Breast epithelium (tissue), 4 donors: Measurements from ENCODE around the gene PTTG1IP. TPM values are rescaled to one million over a fixed set of nuclear protein-coding genes. Genes with fewer than 3 reads are reported as not detected.

Experiments
- DNase-seq, 2 donors: peaks; one replicate each; pipeline ENCODE4 v3.0.0-alpha.2; 2019; ENCODE audit warnings: low spot score in 2 of 2
- H3K27ac ChIP-seq, 2 donors: fragments of 200-600 bp; sonication (generic) in 1 of 2; one replicate each; pipeline ENCODE4 v1.5.1; 2016 to 2019; ENCODE audit warnings: mild to moderate bottlenecking in 1 of 2
- H3K27me3 ChIP-seq, 2 donors: fragments of 200-600 bp; sonication (generic) in 1 of 2; one replicate each; pipeline versions ENCODE4 v1.5.1 to v1.6.0; 2017 to 2019; ENCODE audit warnings: control low read depth in 1 of 2, mild to moderate bottlenecking in 1 of 2
- H3K36me3 ChIP-seq: fragments of 200-600 bp; one replicate; pipeline ENCODE4 v1.5.1; 2019
- H3K4me1 ChIP-seq, 2 donors: fragments of 200-600 bp; sonication (generic); one replicate each; pipeline ENCODE4 v1.5.1; 2016 to 2019; ENCODE audit warnings: control low read depth in 1 of 2
- H3K4me3 ChIP-seq, 3 donors: fragments of 200-600 bp; sonication (generic); 1 replicate in 2 of 3; 2 replicates in 1 of 3; pipeline ENCODE4 v1.5.1; 2016 to 2019; ENCODE audit warnings: mild to moderate bottlenecking in 3 of 3, moderate library complexity in 2 of 3
- H3K9me3 ChIP-seq, 2 donors: fragments of 200-600 bp; sonication (generic) in 1 of 2; one replicate each; pipeline ENCODE4 v1.5.1; 2016 to 2019; ENCODE audit warnings: control low read depth in 1 of 2
- POLR2A ChIP-seq: fragments of 450-650 bp; IDR thresholded peaks from one replicate; pipeline ENCODE4 v1.6.1; 2016; ENCODE audit warnings: antibody characterized with exemption, mild to moderate bottlenecking, moderate library complexity
- POLR2AphosphoS5 ChIP-seq, 3 donors: sonication (generic); formaldehyde crosslinking; IDR thresholded peaks; one replicate each; pipeline ENCODE4 v1.6.1; 2017; ENCODE audit warnings: antibody characterized with exemption in 3 of 3
- intact Hi-C: fragments of 100-400 bp; cut with DNase I; formaldehyde crosslinking; loops from one replicate; pipeline ENCODE4 v1.15.1; 2023; ENCODE audit warnings: low total_unique reads
- total RNA-seq, 3 donors: library from RNA; depleted of rRNA; stranded (reverse); fragments of >200 nt; gene quantifications; one replicate each; pipeline ENCODE4 v1.1.0, GENCODE V29; 2016
- TF ChIP-seq, protein P1 (sequence below), 3 donors: fragments of 450-650 bp; IDR thresholded peaks; one replicate each; pipeline ENCODE4 v1.5.1; 2016 to 2017; ENCODE audit warnings: antibody characterized with exemption in 3 of 3, mild to moderate bottlenecking in 3 of 3, moderate library complexity in 3 of 3

PTTG1IP gene
- total RNA-seq, 3 donors from 2014 or later: 187 to 351 (median 272) TPM

- Histone ChIP-seq H3K4me3 (no peak overlapping the region), H3K27me3 (no peaks in the 10 kb centered on the region), H3K36me3 (peaks cover 7% of the 10 kb centered on the region), H3K27ac (peak overlapping the region in 1 of 2 donors; percentile 23), H3K4me1 (peaks cover 4 to 11% of the 10 kb centered on the region in 2 donors), H3K9me3 (no peaks in the 10 kb centered on the region)
- DNase-seq: peak in 1 of 2 donors; percentile 48
- TF ChIP-seq, protein P1, sequence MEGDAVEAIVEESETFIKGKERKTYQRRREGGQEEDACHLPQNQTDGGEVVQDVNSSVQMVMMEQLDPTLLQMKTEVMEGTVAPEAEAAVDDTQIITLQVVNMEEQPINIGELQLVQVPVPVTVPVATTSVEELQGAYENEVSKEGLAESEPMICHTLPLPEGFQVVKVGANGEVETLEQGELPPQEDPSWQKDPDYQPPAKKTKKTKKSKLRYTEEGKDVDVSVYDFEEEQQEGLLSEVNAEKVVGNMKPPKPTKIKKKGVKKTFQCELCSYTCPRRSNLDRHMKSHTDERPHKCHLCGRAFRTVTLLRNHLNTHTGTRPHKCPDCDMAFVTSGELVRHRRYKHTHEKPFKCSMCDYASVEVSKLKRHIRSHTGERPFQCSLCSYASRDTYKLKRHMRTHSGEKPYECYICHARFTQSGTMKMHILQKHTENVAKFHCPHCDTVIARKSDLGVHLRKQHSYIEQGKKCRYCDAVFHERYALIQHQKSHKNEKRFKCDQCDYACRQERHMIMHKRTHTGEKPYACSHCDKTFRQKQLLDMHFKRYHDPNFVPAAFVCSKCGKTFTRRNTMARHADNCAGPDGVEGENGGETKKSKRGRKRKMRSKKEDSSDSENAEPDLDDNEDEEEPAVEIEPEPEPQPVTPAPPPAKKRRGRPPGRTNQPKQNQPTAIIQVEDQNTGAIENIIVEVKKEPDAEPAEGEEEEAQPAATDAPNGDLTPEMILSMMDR (IDR thresholded peaks at IDR 0.05): no peak
- no peak for TF ChIP-seq POLR2A
- TF ChIP-seq POLR2AphosphoS5 (IDR thresholded peaks at IDR 0.05): no peak
- intact Hi-C loops: no loop called here
Observed at GRCh38 chr21:44856131-44856530, 17.4 kb downstream of the PTTG1IP start.

GRCh38 chr21:44855572-44855971, 17.9 kb downstream of the PTTG1IP start:
- Histone ChIP-seq H3K27ac (no peak overlapping the region), H3K4me1 (peaks cover 4 to 11% of the 10 kb centered on the region in 2 donors), H3K27me3 (no peaks in the 10 kb centered on the region), H3K9me3 (no peaks in the 10 kb centered on the region), H3K4me3 (no peak overlapping the region), H3K36me3 (peaks cover 12% of the 10 kb centered on the region)
- DNase-seq: peak in 1 of 2 donors; percentile 43
- intact Hi-C loops: no loop called here
- TF ChIP-seq, protein P1 (IDR thresholded peaks at IDR 0.05): no peak
- TF ChIP-seq POLR2A: no peak
- TF ChIP-seq POLR2AphosphoS5 (IDR thresholded peaks at IDR 0.05): no peak

GRCh38 chr21:44854664-44855446, 18.6 kb downstream of the PTTG1IP start:
- no peak overlapping the region for H3K27ac ChIP-seq
- intact Hi-C loops: no loop called here
- peaks cover 4 to 11% of the 10 kb centered on the region in 2 donors for H3K4me1 ChIP-seq
- no peaks in the 10 kb centered on the region for H3K27me3 ChIP-seq
- H3K4me3 ChIP-seq: no peak overlapping the region
- H3K36me3 ChIP-seq: peaks cover 13% of the 10 kb centered on the region
- peak in 1 of 2 donors; percentile 44 for DNase-seq
- TF ChIP-seq, protein P1 (IDR thresholded peaks at IDR 0.05): no peak
- TF ChIP-seq POLR2A (no peak), POLR2AphosphoS5 (IDR thresholded peaks at IDR 0.05) (no peak)
- no peaks in the 10 kb centered on the region for H3K9me3 ChIP-seq

DNA sequence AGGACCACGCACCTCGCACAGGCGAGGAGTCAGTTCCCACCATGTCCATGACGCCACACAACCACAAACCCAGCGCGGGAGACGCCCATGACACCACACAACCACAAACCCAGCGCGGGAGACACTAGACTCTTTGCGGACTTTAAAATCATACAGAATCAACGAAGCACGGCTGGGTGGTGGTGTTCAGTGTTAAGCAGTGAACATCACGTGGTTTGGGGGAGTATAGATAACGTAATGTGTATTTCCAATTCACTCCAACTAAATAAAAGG, 19.2 kb downstream of the PTTG1IP start:
- Histone ChIP-seq H3K27ac (no peak overlapping the region), H3K4me3 (no peak overlapping the region), H3K27me3 (no peaks in the 10 kb centered on the region), H3K36me3 (peaks cover 14% of the 10 kb centered on the region), H3K4me1 (peaks cover 4 to 11% of the 10 kb centered on the region in 2 donors), H3K9me3 (no peaks in the 10 kb centered on the region)
- intact Hi-C loops: no loop called here
- peak in 1 of 2 donors; percentile 25 for DNase-seq
- TF ChIP-seq POLR2A (no peak), POLR2AphosphoS5 (IDR thresholded peaks at IDR 0.05) (no peak)
- TF ChIP-seq, protein P1 (IDR thresholded peaks at IDR 0.05): no peak

DNA sequence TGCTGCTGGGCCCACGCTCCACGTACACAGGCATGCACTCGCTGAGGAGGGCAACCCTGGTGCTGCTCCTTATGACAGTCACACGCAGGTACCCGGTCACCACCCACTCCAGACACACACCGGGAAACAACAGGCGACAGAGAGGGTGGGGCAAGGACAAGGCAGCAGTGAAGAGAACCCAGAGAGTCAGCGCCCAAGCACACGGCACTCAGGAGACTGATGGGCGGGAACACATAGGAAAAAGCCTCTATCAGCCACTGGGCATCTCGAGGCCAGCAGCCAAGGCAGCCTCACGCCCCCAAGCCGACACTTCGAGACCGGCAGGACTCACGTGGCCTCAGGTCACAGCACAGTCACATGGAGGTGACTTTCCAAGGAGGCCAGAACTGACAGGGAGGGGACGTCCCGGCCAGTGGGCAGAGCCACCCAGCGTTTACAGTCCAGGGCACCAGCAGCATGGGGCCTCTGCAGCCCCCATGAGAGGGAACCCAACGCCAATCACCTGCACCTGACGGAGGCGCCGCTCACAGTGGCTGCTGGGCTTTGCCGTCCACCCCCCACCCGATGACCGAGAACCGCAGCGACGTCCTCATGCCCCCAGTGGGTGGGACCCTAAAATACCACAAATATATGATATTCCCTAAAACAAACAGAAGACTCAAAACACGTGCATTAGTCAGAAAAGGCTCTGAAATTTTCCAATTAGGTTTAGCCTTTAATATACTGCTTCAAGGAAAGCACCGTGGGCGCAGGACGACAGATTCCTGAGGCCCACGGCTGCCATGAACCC, 19.7 kb downstream of the PTTG1IP start:
- H3K27ac ChIP-seq: no peak overlapping the region
- peaks cover 4 to 9% of the 10 kb centered on the region in 2 donors for H3K4me1 ChIP-seq
- DNase-seq: peak in 1 of 2 donors; percentile 46
- intact Hi-C loops: no loop called here
- H3K9me3 ChIP-seq: no peaks in the 10 kb centered on the region
- TF ChIP-seq, protein P1 (IDR thresholded peaks at IDR 0.05): no peak
- TF ChIP-seq POLR2A: no peak
- no peak for TF ChIP-seq POLR2AphosphoS5 (IDR thresholded peaks at IDR 0.05)
- peaks cover 17% of the 10 kb centered on the region for H3K36me3 ChIP-seq
- no peak overlapping the region for H3K4me3 ChIP-seq
- no peaks in the 10 kb centered on the region for H3K27me3 ChIP-seq
